HT1080 (cell line): ENCODE data around the gene ALDH6A1. TPM values are rescaled to one million over a fixed set of nuclear protein-coding genes. Genes with fewer than 3 reads are reported as not detected.

Source experiments
- DNase-seq: peaks from one replicate; pipeline ENCODE4 v3.0.0-alpha.2; 2015; ENCODE audit warnings: low read depth
- total RNA-seq: library from RNA; depleted of rRNA; stranded (reverse); fragments of >200 nt; shearing (Covaris generic); gene quantifications from 2 replicates; pipeline ENCODE4 v1.2.3, GENCODE V29; 2014

Gene ALDH6A1
- total RNA-seq, 1 experiment from 2014 or later, result 1.4 TPM

DNA sequence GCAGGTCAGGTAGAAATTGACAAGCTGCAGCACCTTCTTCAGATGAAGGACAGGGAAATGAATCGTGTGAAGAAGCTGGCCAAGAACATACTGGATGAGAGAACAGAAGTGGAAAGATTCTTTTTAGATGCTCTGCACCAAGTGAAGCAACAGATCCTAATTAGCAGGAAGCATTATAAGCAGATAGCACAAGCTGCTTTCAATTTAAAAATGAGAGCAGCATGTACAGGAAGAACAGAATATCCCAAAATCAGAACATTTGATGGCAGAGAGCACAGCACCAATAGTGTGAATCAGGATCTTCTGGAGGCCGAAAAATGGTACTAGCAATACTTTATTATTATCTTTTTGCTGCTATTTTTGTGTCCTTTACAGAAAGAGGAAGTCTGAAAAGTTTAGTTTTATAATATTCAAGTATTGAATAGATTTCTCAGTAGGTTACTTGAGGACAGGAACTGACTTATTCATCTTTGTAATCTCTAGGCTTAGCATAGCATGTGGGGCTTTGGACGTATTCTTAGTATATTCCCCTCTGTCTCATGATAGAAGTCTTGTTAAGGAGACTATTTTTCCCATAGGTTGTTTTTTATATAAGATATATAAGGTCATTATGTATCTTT, 34.3 kb downstream of the ALDH6A1 start:
- DNase-seq, result no peak

DNA sequence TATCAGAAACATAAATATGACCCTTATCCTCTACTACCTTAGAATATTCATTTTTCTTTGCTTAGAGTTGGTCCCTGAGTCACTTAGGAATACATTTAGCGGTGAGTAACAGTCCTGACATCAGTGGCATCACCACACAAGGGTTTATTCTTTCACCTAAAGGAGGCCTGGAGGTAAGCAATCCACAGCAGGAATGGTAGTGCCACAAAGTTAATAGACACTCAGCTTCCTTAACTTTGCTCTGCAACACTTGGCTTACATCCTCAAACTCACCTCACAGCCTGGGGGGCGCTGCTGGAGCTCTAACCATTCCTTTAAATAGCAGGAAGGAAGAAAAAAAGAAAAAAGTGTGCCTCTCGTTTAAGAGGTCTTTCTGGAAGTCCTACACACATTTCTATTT, 36.0 kb downstream of the ALDH6A1 start:
- DNase-seq, result peak; percentile 63

DNA sequence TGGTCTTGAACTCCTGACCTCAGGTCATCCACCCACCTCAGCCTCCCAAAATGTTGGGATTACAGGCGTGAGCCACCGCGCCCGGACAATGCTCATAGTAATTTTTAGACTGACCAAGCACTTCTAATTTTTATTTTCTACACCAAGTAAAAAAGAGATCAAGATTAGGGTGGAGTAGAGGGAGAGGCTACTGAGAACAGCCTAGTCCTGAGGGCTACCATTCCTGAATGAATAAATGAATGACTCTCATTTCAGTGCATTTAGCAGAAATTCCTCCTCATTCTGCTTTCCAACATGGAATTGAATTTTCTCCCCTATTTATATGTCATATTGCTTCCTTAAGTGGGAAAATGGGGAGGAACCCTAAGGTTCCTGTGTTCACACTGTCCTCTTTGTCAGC, 38.7 kb downstream of the ALDH6A1 start:
- no peak for DNase-seq

DNA sequence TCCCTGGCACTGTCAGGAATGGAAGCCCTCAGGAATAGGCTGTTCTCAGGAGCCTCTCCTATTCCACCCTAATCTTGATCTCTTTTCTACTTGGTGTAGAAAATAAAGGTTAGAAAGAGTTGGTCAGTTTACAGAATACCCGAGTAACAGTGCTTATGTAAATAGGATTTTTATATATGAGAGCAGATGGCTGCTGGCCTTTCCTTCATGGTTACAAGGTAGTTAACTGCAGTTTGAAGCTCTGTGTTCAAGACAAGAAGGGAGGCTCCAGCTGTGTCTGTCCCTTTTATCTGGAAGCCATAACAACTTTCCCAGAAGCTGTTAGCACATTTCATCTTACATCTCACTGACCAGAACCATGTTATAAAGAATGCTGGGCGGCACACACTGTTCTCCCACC, 42.0 kb downstream of the ALDH6A1 start:
- no peak for DNase-seq

DNA sequence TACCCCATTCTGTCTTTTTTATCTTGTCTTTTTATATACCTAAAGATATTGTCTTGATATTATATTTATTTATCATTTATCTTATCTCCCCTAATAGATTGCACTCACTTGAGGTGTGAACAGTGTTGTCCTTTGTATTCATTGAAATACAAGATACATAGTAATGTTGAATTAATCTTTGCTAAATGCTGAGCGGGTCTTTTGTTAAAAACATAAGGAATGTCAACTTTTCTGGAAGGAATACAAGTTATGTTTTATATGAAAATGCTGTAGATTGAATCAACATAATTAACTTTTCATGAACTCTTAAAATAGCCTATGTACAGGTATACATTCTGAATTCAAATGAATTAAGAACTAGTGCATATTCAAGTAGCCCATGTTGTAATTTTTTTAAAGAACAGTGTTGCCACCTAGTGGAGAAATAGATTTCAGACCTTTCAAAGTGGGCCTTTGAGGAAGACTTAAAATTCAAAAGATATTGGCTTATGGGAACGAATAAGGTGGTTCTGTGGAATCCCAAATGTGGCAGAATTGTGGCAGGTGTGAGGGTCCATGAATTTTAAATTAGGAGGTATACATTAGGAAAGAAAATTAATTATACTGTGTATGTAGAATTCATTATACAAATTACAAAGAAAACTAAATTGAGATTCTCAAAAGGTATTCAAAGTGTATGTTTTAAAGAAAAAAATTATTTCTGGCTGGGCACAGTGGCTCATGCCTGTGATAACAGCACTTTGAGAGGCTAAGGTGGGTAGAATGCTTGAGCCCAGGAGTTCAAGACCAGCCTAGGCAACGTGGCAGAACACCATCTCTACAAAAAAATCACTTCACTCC, 46.0 kb downstream of the ALDH6A1 start:
- DNase-seq, result peak; percentile 71

DNA sequence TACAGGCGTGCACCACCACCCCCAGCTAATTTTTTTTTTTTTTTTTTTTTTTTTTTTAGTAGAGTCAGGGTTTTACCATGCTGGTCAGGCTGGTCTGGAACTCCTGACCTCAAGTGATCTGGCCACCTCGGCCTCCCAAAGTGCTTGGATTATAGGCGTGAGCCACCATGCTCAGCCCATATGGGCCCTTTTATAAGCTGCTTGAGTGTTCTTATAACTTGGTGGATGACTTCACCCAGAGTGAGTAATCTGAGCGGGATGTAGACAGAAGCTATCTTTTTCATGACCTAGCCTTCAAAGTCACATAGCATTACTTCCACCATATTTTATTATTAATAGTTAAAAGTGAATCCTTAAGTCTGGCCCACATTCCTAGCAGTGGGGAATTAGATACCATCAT, 48.7 kb downstream of the ALDH6A1 start:
- peak; percentile 8 for DNase-seq

DNA sequence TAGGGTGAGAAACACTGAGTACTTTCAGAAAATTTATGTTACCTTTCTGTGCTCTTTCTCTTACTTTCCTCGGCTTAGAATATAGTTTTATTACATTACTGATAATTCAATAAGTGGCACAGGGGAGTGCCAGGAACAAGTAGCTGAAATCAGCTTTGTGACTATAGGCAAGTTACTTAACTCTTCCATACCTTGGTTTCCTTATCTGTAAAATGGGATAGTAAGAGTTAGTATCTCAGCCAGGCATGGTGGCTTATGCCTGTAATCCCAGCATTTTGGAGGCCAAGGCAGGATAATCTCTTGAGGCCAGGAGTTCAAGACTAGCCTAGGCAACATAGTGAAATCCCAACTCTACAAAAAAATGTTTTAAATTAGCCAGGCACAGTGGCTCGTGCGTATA, 49.7 kb downstream of the ALDH6A1 start:
- no peak for DNase-seq

DNA sequence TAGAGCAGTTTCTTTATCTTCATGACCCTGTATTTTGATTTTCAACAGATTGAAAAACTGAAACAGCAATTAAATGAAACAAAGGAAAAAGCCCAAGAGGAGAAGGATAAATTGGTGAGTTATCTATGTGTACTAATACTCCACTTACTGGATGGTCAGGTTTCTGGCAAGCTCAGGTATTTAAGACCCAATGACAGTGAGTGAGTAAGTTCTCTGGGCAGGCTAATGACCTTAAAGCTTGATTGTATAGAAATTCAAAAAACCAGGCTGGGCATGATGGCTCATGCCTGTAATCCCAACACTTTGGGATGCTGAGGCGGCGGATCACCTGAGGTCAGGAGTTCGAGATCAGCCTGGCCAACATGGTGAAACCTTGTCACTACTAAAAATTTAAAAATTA, 55.1 kb downstream of the ALDH6A1 start:
- DNase-seq, result no peak

DNA sequence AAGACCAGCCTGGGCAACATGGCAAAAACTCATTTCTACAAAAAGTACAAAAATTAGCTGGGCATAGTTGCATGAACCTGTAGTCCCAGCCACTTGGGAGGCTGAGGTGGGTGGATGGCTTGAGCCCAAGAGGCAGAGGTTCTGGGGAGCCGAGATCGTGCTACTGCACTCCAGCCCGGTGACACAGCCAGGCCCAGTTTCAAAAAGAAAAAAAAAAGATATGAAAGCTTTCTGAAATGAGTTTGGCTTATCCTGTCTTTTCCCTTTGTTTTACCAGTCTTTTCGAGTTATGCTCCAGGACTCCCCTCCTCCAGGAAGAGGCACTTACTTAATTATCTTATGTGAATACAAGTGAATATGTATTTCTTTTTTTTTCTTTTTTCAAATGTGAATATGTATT, 61.9 kb downstream of the ALDH6A1 start:
- no peak for DNase-seq

DNA sequence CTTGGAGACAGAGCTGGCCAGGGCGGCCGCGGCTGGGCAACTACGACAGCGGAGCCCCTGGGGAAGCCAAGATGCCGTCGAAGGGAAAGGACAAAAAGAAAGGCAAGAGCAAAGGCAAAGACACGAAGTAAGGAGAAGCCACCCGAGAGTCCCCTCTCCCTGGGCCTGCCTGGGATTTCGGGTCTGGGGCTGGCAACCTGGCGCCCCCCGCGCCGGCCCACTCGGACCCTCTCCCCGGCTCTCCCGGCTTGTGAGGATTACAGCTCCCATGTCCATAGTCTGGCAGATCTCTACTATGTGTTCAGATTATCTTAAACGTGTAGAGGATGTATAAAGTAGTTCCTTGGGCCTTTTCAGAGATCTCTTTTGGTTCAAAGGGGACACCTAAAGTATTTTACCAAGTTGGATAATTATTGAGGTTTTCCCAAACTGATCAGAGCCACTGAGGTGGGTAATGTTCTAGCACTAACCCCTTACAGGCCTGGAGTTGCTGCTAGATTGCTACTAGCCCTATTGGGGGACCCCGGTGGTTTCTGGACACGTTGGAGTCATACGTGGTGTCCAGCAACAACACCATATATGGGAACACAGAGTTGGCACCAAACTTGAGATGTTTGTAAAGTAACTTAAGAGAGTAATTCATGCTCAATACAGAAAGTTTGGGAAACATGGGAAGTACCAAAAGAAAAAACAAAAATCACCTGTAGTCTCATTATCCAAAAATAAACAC, 64.7 kb downstream of the ALDH6A1 start:
- DNase-seq, result no peak

DNA sequence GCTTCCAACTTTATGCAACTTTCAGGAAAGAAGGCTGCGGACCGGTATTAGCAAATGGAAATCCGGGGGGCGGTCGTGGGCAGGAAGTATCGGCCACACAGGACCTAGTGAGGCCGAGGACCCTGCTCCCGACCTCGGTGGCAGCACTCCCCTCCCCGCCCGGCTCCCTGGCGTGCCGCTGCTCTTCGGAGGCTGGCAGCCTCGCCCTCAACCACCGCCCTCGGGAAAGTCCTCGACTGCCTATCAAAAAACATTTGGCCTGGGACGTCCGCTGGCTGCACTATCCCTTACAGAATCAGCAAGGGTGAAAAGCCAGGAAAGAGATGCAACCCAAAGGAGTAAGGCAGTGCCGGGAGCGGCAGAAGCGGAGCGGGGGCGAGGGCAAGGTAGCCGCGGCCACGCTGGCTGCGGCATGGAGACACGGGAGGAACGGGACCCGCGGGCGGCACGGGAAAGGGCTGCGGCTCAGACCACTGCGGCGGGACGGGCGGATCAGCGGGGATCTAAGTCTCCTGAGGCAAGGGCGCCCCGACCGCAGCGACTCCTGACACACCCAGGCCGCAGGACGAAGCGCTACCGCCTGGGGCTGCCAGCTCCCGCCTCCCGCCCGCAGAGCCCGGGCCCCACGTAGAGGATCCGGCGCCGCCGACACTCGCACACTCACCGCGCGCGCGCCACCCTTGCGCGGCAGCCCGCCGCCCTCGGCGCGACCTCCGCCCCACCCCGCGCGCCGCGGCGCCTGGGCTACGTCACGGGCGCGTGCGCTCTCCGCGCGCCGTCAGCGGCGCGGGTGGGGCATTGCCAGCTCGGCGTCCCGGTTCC, 65.5 kb downstream of the ALDH6A1 start, which contains the start of the genes BBOF1 and ENTPD5:
Gene BBOF1 (plus strand): TSS at position 764 of the 822 bp plus-strand sequence. CDS start 130 bp downstream, outside the sequence.
Gene ENTPD5 (minus strand): TSS at position 703 of the 822 bp plus-strand sequence. CDS start 31,186 bp downstream, outside the sequence.
- peak; percentile 76 for DNase-seq

DNA sequence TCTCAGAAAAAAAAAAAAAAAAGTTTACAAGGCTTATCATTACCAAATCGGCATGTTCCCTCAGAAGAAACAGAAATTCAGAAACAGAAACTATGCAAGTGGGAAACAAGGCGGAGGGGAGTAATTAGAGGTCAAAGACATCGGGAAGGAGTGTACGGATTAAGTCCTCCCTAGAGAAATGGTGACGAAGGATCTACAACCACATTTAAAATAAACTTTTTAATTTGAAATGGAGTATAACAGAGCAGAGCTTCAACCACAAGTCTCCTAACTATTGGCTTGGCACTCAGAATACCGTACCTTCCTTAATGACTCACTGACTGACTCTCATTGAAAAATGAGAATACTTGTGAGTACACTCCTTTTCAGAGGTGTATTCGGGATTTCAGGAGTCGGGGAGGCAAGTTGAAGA, 66.1 kb downstream of the ALDH6A1 start:
- no peak for DNase-seq

DNA sequence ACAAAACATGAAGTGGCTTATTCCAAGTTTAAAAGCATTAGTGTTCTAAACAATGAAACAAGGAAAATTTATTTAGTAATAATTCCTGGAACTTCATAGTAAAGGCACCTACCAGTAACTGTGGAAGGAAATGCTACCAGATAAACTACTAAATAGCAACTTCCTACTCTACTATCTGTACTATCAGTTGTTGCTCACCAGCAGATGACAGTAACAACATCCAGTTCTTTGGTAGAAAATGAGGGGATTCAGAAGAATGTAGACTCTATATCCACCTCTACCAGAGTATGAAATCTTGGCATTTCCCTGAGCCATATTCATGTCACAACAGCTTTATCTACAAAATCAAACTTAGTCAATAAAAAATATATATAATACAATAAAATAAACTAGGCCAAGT, 68.3 kb downstream of the ALDH6A1 start:
- no peak for DNase-seq

DNA sequence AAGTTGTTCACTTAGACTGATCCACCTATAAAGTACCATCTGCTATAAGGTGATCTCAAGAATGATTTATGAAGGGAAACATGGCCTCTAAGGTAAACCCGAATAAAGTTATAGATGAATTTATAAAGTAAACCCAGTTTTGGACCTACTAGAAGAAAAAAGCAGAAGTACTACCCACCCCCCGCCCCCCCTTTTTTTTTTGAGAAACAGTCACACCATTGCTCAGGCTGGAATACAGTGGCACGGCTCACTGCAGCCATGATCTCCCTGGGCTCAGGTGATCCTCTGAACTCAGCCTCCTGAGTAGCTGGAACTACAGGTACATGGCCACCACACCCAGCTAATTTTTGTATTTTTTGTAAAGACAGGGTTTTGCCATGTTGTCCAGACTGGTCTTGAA, 69.1 kb downstream of the ALDH6A1 start:
- DNase-seq, result no peak

DNA sequence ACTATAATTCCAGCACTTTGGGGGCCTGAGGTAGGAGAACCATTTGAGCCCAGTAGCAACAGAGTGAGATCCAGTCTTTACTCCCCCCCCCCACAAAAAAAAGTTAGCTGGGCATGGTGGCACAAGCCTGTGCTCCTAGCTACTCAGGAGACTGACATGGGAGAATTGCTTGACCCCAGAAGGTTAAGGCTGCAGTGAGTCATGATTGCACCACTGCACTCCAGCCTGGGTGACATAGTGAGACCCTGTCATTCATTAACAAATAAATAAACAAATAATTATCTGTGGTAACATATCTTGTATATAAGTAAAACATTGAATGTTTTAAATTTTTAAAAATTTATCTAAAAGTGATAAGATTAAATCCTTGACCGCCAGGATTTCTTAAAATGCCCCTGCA, 70.0 kb downstream of the ALDH6A1 start:
- no peak for DNase-seq

DNA sequence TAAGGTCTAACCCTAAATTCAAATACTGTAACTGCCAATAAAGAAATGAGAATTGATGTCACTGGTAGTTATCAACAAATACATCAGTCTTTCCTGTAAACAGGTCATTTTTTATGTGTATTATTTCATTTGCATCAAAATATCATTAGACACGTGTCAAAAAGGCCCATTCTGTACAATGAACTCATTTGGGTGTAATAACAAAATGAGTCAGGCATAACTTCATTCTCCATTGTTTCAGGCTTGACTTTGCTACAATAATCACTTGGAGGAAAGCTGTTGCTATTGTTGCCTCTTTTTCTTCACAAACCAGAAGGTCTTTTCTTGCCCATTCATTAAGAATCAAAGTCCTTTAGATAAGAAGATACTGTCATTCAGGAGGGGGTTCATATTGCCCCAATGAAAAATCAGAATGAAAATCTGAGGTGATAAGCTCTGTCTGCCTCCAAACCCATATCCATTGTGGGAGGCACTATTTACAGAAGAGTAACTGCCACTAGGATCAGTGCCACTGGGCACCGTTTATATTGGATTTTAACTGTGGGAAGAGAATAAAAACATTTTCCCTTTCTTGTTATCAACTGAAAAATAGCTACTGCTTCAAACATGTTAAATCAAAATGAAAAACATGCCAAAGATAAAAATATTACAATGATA, 75.3 kb downstream of the ALDH6A1 start:
- no peak for DNase-seq
